Left ventricle myocardium inferior (tissue), 1 donor: ENCODE data around the gene ATIC. TPM values are rescaled to one million over a fixed set of nuclear protein-coding genes. Genes with fewer than 3 reads are reported as not detected.

Experiments
- DNase-seq: peaks from one replicate; pipeline ENCODE4 v3.0.0-alpha.2; 2020
- H3K27ac ChIP-seq: fragments of 200-600 bp; replicated peaks from 2 replicates; pipeline ENCODE4 v1.8.0; 2021
- H3K27me3 ChIP-seq: fragments of 200-600 bp; 2 replicates; pipeline ENCODE4 v1.8.0; 2021; ENCODE audit warnings: low read depth
- H3K36me3 ChIP-seq: fragments of 200-600 bp; 2 replicates; pipeline ENCODE4 v1.8.0; 2021
- H3K4me1 ChIP-seq: fragments of 200-600 bp; 2 replicates; pipeline ENCODE4 v1.8.0; 2021
- H3K4me3 ChIP-seq: fragments of 200-600 bp; 2 replicates; pipeline ENCODE4 v1.8.0; 2021; ENCODE audit warnings: mild to moderate bottlenecking, moderate library complexity
- H3K9me3 ChIP-seq: fragments of 200-600 bp; replicated peaks from 2 replicates; pipeline ENCODE4 v1.8.0; 2021
- intact Hi-C: fragments of 100-400 bp; cut with micrococcal nuclease; formaldehyde crosslinking; loops from one replicate; pipeline ENCODE4 v1.11.0; 2022
- total RNA-seq: library from RNA; stranded (reverse); fragmentation: NEBNext Ultra II Directional; extraction: Animal tissue kit (Norgen Biotek cat#: 25700); gene quantifications from one replicate; pipeline ENCODE4 v1.2.1, GENCODE V29; 2021
- TF ChIP-seq, protein P1 (sequence below): fragments of 200-600 bp; IDR thresholded peaks from 2 replicates; pipeline ENCODE4 v1.8.0; 2021; ENCODE audit warnings: antibody characterized with exemption, mild to moderate bottlenecking, borderline replicate concordance
- donor health status: DM: no; HTN: yes; CAD: no; lungs with severe emphysema.

ATIC gene
- total RNA-seq, 1 donor from 2014 or later, result 47.1 TPM

DNA sequence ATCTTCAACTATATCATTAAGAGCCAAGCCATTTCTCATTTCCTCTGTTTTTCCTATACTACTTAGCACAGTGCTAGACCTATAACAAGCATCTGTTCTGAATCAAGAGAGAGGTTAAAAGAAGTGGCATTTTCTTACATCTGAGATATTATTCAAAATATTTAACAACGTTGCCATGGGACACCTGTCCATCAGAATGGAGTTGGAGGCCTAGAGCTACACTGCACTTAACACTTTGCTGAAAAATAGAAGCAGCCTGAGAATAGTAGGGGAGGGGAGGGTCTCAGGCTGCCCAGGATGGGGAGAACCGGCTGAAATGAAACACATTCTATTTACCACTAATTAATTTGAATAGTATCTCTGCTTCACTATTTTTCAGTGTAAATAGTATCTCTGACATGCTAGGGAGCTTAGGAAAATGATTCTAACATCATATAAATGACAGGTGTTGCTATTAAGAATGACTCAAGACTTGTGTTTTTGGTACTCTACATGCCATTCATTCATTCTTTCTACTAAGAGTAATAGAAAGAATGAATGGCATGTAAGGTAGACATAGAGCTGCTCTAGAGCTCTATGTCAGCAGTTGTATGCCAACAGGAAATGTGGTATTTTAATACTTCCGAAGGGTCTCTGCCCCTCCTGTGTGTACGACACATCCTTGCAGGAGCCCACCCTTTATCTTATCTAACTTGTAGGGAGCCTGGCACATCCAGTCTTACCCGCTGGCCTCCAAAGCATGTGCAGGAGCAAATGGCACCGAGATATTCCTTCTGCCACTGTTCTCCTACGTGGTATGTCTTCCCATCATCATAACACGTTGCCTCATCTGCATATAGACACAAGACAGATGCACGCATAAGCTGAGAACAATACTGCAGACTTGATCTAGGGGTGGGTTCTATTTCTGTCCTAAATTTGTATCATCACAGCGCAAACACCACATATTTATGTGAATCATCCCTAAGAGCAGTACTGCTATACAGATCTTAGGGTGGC lies 52.6 kb downstream of the ATIC start:
- no peaks in the 10 kb centered on the region for H3K4me1 ChIP-seq
- peaks cover 84% of the 10 kb centered on the region for H3K36me3 ChIP-seq
- no peak overlapping the region for H3K4me3 ChIP-seq
- TF ChIP-seq, protein P1, sequence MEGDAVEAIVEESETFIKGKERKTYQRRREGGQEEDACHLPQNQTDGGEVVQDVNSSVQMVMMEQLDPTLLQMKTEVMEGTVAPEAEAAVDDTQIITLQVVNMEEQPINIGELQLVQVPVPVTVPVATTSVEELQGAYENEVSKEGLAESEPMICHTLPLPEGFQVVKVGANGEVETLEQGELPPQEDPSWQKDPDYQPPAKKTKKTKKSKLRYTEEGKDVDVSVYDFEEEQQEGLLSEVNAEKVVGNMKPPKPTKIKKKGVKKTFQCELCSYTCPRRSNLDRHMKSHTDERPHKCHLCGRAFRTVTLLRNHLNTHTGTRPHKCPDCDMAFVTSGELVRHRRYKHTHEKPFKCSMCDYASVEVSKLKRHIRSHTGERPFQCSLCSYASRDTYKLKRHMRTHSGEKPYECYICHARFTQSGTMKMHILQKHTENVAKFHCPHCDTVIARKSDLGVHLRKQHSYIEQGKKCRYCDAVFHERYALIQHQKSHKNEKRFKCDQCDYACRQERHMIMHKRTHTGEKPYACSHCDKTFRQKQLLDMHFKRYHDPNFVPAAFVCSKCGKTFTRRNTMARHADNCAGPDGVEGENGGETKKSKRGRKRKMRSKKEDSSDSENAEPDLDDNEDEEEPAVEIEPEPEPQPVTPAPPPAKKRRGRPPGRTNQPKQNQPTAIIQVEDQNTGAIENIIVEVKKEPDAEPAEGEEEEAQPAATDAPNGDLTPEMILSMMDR, result no peak
- H3K9me3 ChIP-seq, result no peaks in the 10 kb centered on the region
- H3K27ac ChIP-seq, result no peak overlapping the region
- intact Hi-C loops, result no loop called here
- no peak for DNase-seq
- no peaks in the 10 kb centered on the region for H3K27me3 ChIP-seq

DNA sequence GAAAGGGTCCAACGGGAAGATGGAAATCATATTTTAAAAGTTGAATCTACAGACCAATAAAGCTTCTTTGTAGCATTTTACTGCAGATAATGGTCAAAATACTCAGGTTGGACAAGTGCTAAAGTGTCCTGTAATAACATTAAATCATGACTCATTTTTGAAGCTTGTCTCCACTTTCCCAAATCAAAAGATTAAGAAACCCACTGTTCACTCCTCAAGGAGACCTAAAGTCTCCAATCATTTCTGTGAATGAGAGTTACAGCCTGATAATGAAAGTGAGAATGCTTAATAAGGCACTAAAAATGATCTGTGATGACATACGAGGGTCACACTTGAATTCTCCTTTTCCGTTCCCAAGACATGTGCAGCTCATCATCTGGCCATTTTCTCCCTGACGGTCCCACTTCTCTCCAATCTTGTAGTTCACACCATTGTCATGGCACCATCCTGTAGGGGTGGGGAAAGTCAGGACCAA lies 53.4 kb downstream of the ATIC start:
- TF ChIP-seq, protein P1, result no peak
- intact Hi-C loops, result no loop called here
- no peak overlapping the region for H3K27ac ChIP-seq
- no peaks in the 10 kb centered on the region for H3K9me3 ChIP-seq
- no peak overlapping the region for H3K4me3 ChIP-seq
- H3K27me3 ChIP-seq, result no peaks in the 10 kb centered on the region
- H3K36me3 ChIP-seq, result peaks cover 88% of the 10 kb centered on the region
- DNase-seq, result no peak
- H3K4me1 ChIP-seq, result no peaks in the 10 kb centered on the region

DNA sequence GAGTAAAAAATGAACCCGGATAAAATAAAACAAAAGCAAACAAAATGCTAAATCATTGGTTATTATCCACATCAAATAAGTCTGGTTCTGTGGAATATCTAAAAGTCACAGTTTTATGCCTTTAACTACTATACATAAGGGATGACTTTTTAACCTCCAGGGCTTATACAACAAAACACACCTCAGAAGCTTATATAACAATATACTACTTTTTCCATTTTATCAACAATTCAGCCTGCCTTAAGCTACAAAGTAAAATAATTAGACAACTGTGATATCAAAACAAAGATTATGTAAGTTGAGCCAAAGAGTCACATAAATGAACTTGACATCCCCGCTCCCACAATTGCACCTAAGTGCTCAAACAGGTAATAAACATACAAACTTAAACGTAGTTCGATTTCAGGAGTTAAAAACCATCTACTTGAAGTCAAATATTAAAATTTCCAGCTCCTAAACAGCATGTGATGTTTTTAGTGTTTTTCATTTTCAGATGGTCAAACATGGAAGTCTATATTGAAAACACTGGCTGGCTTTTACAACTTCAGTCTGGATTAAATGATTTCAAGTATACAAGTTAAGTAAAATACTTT lies 54.7 kb downstream of the ATIC start:
- no peak overlapping the region for H3K4me3 ChIP-seq
- intact Hi-C loops, result no loop called here
- H3K27me3 ChIP-seq, result no peaks in the 10 kb centered on the region
- TF ChIP-seq, protein P1, result no peak
- no peak for DNase-seq
- no peak overlapping the region for H3K27ac ChIP-seq
- H3K36me3 ChIP-seq, result peaks cover 83% of the 10 kb centered on the region
- no peaks in the 10 kb centered on the region for H3K9me3 ChIP-seq
- no peaks in the 10 kb centered on the region for H3K4me1 ChIP-seq

DNA sequence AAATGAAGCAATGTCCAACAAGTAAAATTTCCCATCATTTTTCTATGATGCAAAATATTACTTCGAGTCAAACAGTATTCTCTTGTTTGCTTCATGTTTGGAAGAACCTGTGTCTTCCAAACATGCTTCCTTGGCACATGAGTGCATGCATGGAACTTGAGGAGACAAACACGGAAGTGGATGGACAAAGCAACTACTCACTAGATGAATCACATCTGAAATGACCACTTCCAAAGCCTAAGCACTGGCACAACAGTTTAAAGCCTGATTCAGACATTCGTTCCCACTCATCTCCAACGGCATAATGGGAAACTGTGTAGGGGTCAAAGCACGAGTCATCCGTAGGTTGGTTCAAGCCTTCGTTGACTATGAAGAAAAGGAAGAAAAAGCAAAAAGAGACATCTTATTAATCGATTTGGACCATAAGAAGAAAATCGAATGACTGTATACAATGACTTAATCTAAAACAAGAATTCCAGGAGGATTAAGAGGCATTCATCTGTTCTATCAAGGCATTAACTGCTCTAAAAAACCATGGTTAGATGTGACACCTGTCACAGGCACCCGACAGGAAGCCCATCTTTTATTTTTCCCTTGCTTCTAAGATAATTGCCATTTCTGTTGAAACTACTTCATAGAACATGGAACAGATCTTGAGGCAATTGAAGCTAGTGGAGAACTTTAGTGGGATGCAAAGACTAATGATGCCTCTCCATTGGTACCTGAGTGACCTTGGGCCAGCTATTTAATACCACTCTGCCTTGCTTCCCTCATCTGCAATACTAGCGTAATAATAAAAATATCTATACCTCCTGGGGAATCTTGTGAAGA lies 56.0 kb downstream of the ATIC start:
- H3K36me3 ChIP-seq, result peaks cover 84% of the 10 kb centered on the region
- H3K4me3 ChIP-seq, result no peak overlapping the region
- no peak overlapping the region for H3K27ac ChIP-seq
- intact Hi-C loops, result no loop called here
- H3K4me1 ChIP-seq, result no peaks in the 10 kb centered on the region
- H3K9me3 ChIP-seq, result no peaks in the 10 kb centered on the region
- H3K27me3 ChIP-seq, result no peaks in the 10 kb centered on the region
- TF ChIP-seq, protein P1, result no peak
- no peak for DNase-seq

DNA sequence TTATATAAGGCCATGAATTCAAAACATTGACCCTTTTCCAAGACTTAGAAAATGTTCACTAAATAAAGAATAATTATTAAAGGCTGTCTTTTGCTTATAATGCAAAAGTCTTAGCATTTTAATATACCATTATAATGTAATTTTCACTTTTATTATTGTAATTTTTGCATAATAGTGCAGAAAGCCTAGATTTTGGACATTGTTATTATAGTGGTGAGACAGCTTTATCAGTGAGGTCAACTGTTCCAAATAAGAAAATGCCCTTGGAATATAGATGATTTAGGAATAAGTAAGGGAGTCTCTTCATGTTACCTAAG lies 56.6 kb downstream of the ATIC start:
- TF ChIP-seq, protein P1, result no peak
- Histone ChIP-seq H3K4me1 (no peaks in the 10 kb centered on the region), H3K27ac (no peak overlapping the region), H3K27me3 (no peaks in the 10 kb centered on the region), H3K36me3 (peaks cover 83% of the 10 kb centered on the region), H3K4me3 (no peak overlapping the region), H3K9me3 (no peaks in the 10 kb centered on the region)
- DNase-seq, result no peak
- intact Hi-C loops, result no loop called here
